GM18907 (cell line): ENCODE results near the gene ADGRB2.

Experiments used
- ATAC-seq: cut with Tn5 transposase; IDR thresholded peaks from one replicate; pipeline ENCODE4 v1.9.1; 2021; ENCODE audit warnings: mild to moderate bottlenecking, moderate library complexity; ENCODE audit not compliant: unreplicated experiment

ADGRB2 gene

GRCh38 chr1:31687601-31688000 is 76.5 kb downstream of the ADGRB2 start:
- ATAC-seq, result no peak

GRCh38 chr1:31685795-31686194 is 78.3 kb downstream of the ADGRB2 start:
- no peak for ATAC-seq

GRCh38 chr1:31683997-31684396 is 80.1 kb downstream of the ADGRB2 start:
- ATAC-seq, result no peak

GRCh38 chr1:31681415-31681814 is 82.7 kb downstream of the ADGRB2 start:
- no peak for ATAC-seq

- ATAC-seq, result no peak
Measured at GRCh38 chr1:31679676-31680230, 84.4 kb downstream of the ADGRB2 start.

GRCh38 chr1:31679091-31679490 is 85.0 kb downstream of the ADGRB2 start:
- no peak for ATAC-seq

GRCh38 chr1:31678681-31679080 is 85.5 kb downstream of the ADGRB2 start:
- ATAC-seq, result no peak

GRCh38 chr1:31677949-31678348 is 86.2 kb downstream of the ADGRB2 start:
- ATAC-seq, result no peak

- no peak for ATAC-seq
Measured at GRCh38 chr1:31677401-31677800, 86.7 kb downstream of the ADGRB2 start.
